MCF 10A (cell line): Measurements from ENCODE around the gene VAMP2. TPM values are rescaled to one million over a fixed set of nuclear protein-coding genes. Genes with fewer than 3 reads are reported as not detected.
A peak's percentile ranks its signal among the peaks of the same experiment; 100 is the strongest.

ENCODE experiments used
- BruUV-seq: library from RNA; stranded (reverse); fragments of 400-500 nt; replicated peaks from 2 replicates; lab custom pipeline; 2021; lab: Mats Ljungman, UMichigan
- CTCF ChIA-PET: fragments of 300-600 bp; sonication (Branson Sonifier 250); formaldehyde crosslinking; extraction: SDS; loops from one replicate; lab custom pipeline; 2021; ENCODE audit warnings: antibody characterized with exemption, inconsistent platforms; lab: Yijun Ruan, JAX
- POLR2A ChIA-PET: fragments of 300-600, 350-650 bp; sonication (Branson Sonifier 250); formaldehyde crosslinking; extraction: SDS; loops from one replicate; lab custom pipeline; 2020; ENCODE audit warnings: antibody characterized with exemption, inconsistent platforms; lab: Yijun Ruan, JAX
- DNase-seq: peaks from one replicate; pipeline ENCODE4 v3.0.0-alpha.2; 2018; ENCODE audit not compliant: unreplicated experiment
- H3K27ac Mint-ChIP-seq: one replicate; pipeline ENCODE4 v1.8.0; 2022; ENCODE audit warnings: mild to moderate bottlenecking, low read depth, mixed read lengths; ENCODE audit not compliant: unreplicated experiment
- H3K27me3 Mint-ChIP-seq: one replicate; pipeline ENCODE4 v1.8.0; 2022; ENCODE audit warnings: mixed read lengths; ENCODE audit not compliant: insufficient read depth, unreplicated experiment
- H3K36me3 Mint-ChIP-seq: one replicate; pipeline ENCODE4 v1.8.0; 2022; ENCODE audit warnings: mild to moderate bottlenecking, moderate library complexity, mixed read lengths; ENCODE audit not compliant: insufficient read depth, unreplicated experiment
- H3K4me1 Mint-ChIP-seq: one replicate; pipeline ENCODE4 v1.8.0; 2022; ENCODE audit warnings: mixed read lengths; ENCODE audit not compliant: insufficient read depth, unreplicated experiment
- H3K4me3 Mint-ChIP-seq: one replicate; pipeline ENCODE4 v1.8.0; 2022; ENCODE audit warnings: mild to moderate bottlenecking, moderate library complexity, mixed read lengths; ENCODE audit not compliant: unreplicated experiment
- H3K9me3 Mint-ChIP-seq: one replicate; pipeline ENCODE4 v1.8.0; 2022; ENCODE audit warnings: mixed read lengths; ENCODE audit not compliant: unreplicated experiment
- CTCF ChIP-seq: fragments of 200-600 bp; IDR thresholded peaks from one replicate; pipeline ENCODE4 v1.8.0; 2022; ENCODE audit warnings: antibody characterized with exemption, mild to moderate bottlenecking; ENCODE audit not compliant: unreplicated experiment
- intact Hi-C: fragments of 100-400 bp; cut with micrococcal nuclease; formaldehyde crosslinking; loops from 2 replicates; pipeline ENCODE4 v1.14.1; 2022
- total RNA-seq: library from RNA; stranded (reverse); gene quantifications from 2 replicates; pipeline ENCODE4 v1.2.3, GENCODE V29; 2022

The VAMP2 gene
- total RNA-seq, 1 experiment from 2014 or later, result 37.7 TPM

- peak; percentile 82 for DNase-seq
- no peaks in the 10 kb centered on the region for H3K9me3 Mint-ChIP-seq
- no peak overlapping the region for H3K4me3 Mint-ChIP-seq
- no peak overlapping the region for H3K27ac Mint-ChIP-seq
- H3K27me3 Mint-ChIP-seq, result no peaks in the 10 kb centered on the region
- ChIA-PET POLR2A (interaction anchor here (0.7 to 12.5 kb wide), 15 partner anchors 11 to 749 kb away, joined by 3 to 352 read pairs (median 17); partner anchors contain the start of genes ALOXE3, AURKB, CTC1 and HES7), CTCF (interaction anchor here (0.5 to 5.9 kb wide), 6 partner anchors 9 to 580 kb away, joined by 3 to 42 read pairs (median 3); no protein-coding TSS in a partner anchor)
- peaks cover 8% of the 10 kb centered on the region for H3K36me3 Mint-ChIP-seq
- BruUV-seq, result no TSS peak
- no peaks in the 10 kb centered on the region for H3K4me1 Mint-ChIP-seq
- no peak for TF ChIP-seq CTCF
- intact Hi-C loops, result loop anchor here (2.0 kb wide), 1 partner anchor 31 kb away; no protein-coding TSS in a partner anchor
These were observed 23.1 kb upstream of the VAMP2 start for GRCh38 chr17:8185582-8186445.

GRCh38 chr17:8176998-8177731 lies 14.4 kb upstream of the VAMP2 start:
- Mint-ChIP-seq H3K9me3 (no peaks in the 10 kb centered on the region), H3K27ac (peak overlapping the region; percentile 94), H3K4me3 (peak overlapping the region; percentile 91), H3K27me3 (no peaks in the 10 kb centered on the region), H3K36me3 (peaks cover 9% of the 10 kb centered on the region), H3K4me1 (peaks cover 27% of the 10 kb centered on the region)
- intact Hi-C loops, result no loop called here
- CTCF ChIA-PET, result interaction anchor here (0.7 to 1.4 kb wide), 5 partner anchors 9 to 1576 kb away, joined by 3 to 5 read pairs (median 3); no protein-coding TSS in a partner anchor
- POLR2A ChIA-PET, result interaction anchor here (0.6 to 7.6 kb wide), 10 partner anchors 10 to 72 kb away, joined by 3 to 148 read pairs (median 4); partner anchors contain the start of genes BORCS6, PER1 and PFAS
- BruUV-seq, result no TSS peak
- no peak for DNase-seq
- no peak for TF ChIP-seq CTCF

DNA sequence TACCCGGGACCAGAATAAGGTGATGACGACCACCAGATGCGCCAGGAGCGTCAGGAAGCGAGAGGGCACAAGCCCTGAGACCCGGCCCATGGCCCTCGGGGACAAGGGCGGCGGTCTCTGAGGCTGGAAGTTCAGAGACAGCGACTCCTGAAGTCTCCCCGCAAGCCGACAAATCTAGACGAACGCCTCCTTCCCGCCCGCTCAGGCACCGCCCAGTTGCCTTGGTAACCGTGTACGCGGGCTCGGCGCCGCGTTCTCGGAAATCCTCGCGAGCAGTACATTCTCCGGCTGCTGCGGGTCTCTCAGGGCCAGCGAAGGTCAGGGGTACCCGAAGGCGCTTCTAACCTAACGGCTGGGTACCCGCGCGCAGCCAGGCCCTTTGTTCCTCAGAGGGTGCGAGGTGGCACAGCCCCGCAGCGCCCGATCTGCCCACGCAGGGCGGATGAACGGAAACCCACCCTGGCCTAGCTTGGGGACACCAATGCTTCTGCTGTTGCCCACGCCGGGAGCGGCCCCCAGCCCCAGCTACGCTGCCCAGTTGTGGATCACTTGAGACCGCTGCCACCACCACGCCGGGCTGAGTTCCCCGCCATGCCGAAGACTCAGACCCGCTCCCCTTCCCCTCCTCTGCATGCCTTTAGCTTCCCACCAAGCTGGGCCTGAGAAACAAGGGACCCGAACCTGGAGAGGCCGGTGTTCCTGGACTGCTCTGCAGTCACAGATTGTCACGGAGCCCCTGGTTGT lies 13.6 kb upstream of the VAMP2 start, which contains the start of gene TMEM107:
TSS of gene TMEM107 (minus strand) at position 184 of the 744 bp plus-strand sequence. CDS start at position 90, 94 bp downstream.
- peaks cover 9% of the 10 kb centered on the region for H3K36me3 Mint-ChIP-seq
- H3K4me1 Mint-ChIP-seq, result peaks cover 27% of the 10 kb centered on the region
- intact Hi-C loops, result no loop called here
- no peak for TF ChIP-seq CTCF
- no peaks in the 10 kb centered on the region for H3K27me3 Mint-ChIP-seq
- no peaks in the 10 kb centered on the region for H3K9me3 Mint-ChIP-seq
- CTCF ChIA-PET, result interaction anchor here (0.7 to 1.4 kb wide), 3 partner anchors 9 to 39 kb away, joined by 3 to 5 read pairs (median 3); no protein-coding TSS in a partner anchor
- BruUV-seq, result TSS peak; percentile 42
- peak within 1 kb of the TSS; percentile 94 for H3K27ac Mint-ChIP-seq
- POLR2A ChIA-PET, result interaction anchor here (0.7 to 7.6 kb wide), 9 partner anchors 11 to 73 kb away, joined by 3 to 148 read pairs (median 5); partner anchors contain the start of genes BORCS6, PER1 and PFAS
- peak; percentile 87 for DNase-seq
- peak within 1 kb of the TSS; percentile 91 for H3K4me3 Mint-ChIP-seq
